GM18502 (cell line): Measurements from ENCODE around the gene ZNF445.
"Not testable (repeated sequence)": the region's sequence is repeated elsewhere in the genome, so short reads cannot be mapped to it uniquely, and the experiment has no call there.

ENCODE experiments used
- ATAC-seq: cut with Tn5 transposase; IDR thresholded peaks from one replicate; pipeline ENCODE4 v1.9.1; 2021; ENCODE audit warnings: mild to moderate bottlenecking; ENCODE audit not compliant: unreplicated experiment, poor library complexity

ZNF445 gene

DNA sequence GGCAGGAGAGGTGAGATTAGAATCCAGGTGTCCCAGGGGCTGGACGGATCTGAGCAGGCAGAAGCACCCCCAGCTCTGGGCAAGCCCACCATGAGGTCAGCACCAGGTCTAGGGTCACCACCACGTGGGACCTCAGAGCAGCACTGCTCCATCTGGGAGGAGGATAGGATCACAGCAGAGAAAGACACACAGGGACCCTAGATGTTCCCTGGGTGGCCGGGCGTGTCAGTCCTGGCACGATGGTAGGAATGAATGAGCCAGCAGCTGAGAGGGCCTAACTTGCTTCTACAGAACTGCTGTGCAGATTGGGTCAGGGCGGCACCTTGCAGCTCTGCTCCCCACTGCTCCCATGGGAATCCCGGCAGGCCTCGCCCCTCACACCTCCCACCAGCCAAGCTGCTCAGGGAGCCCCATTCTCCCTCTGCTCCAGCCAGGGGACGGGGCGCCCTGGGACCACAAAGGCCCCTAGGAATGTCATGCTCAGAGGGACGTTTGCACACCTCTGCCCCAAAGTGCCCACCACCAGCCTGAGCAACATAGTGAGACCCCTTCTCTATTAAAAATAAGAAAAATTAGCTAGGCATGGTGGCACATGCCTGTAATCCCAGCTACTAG is 66.3 kb downstream of the ZNF445 start:
- no peak for ATAC-seq

DNA sequence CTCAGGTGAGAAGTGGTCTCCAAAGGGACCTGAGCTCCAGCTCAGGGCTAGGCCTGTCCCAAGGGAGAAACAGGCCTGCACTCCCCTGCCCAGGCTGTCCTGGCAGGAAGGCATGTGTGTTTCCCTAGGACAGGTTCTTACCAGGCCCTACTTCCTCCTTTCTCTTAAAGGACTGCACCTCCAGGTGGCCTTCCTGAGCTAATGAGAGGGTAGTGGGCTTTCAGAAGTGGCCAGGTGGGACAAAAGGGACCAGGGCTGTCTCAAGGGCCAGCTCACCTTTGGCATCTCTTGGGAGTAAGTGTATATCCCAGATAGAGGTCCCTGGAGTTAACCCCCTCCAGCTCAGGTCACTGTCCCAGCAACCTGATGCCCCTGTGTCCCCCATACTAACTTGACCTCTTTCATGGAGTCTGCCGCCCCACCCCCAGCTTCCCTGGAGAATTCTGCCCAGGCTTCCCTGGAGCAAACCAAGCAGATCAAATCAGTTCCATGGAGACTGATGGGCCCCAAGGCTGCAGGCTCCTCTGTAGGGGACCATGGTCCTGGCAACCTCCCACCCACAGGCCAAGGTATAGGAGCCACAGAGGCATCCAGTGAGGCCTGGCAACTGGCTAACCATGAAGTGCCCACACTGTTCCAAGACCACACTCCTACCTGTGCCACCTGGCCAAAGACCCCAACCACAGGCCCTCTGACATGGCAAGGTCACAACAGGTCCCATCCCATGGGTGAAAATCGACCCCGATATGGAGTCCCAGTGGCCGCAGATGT is 67.6 kb downstream of the ZNF445 start:
- ATAC-seq: no peak

DNA sequence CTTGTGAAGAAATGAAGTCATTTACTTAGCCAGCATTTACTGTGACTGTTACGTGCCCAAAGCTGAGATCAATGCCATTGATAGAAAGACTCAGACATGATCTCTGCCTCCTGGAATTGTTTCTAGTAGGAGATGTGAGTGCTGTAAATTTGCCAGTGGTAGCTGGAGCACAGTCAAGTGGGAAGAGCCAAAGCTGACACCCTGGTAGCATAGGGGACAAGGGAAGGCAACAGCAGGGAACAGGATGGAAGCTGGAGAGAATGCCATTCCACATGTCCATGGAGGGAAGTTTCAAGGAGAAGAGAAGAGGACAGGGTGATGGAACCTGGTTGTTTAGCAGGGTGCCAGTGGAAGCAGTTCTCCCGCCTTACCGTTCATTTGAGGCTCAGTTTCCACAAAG is 74.9 kb downstream of the ZNF445 start:
- no peak for ATAC-seq

DNA sequence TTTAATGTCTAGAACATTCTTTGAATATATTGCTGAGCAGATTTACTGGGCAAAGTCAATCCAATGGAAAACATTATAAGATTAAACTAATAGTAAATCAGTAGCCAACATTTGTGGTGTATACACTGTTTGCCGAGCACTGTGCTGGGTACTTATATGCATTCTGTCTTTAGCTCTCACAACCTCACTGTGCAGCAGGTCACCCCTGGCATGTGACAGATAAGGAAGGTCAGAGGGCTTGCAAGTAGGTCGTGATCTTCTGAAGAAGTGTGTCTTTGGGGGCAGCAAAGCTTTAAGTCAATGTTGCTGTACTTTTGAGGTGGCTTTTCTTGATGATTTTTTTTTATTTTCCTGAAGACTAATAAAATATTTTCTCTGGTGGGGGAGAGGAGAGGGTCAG is 76.7 kb downstream of the ZNF445 start:
- no peak for ATAC-seq

DNA sequence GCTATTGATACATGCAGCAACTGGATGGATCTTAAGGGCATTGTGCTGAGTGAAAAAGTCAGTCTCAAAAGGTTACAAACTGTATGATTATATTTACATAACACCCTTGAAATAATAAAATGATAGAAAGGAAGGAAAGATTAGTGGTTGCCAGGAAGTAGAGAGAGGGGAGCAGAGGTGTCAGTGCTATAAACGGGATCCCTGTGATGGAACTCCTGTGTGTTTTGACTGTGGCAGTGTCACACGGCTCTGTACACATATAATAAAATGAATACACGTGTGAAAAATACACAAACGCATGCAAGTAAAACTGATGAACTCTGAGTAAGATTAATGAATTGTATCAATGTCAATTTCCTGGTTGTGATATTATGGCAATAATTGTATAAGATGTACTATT is 78.6 kb downstream of the ZNF445 start:
- no peak for ATAC-seq

DNA sequence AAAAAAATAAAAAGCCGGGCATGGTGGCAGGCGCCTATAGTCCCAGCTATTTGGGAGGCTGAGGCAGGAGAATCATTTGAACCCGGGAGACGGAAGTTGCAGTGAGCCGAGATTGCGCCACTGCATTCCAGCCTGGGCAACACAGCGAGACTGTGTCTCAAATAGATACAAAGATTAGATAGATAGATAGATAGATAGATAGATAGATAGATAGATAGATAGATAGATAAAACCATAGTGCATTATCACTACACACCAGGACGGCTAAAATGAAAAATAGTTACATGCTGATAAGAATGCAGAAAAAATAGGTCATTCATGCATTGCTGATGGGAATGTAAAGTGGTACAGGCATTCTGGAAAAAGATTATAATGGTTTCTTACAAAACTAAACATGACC is 79.2 kb downstream of the ZNF445 start:
- not testable (repeated sequence) for ATAC-seq

DNA sequence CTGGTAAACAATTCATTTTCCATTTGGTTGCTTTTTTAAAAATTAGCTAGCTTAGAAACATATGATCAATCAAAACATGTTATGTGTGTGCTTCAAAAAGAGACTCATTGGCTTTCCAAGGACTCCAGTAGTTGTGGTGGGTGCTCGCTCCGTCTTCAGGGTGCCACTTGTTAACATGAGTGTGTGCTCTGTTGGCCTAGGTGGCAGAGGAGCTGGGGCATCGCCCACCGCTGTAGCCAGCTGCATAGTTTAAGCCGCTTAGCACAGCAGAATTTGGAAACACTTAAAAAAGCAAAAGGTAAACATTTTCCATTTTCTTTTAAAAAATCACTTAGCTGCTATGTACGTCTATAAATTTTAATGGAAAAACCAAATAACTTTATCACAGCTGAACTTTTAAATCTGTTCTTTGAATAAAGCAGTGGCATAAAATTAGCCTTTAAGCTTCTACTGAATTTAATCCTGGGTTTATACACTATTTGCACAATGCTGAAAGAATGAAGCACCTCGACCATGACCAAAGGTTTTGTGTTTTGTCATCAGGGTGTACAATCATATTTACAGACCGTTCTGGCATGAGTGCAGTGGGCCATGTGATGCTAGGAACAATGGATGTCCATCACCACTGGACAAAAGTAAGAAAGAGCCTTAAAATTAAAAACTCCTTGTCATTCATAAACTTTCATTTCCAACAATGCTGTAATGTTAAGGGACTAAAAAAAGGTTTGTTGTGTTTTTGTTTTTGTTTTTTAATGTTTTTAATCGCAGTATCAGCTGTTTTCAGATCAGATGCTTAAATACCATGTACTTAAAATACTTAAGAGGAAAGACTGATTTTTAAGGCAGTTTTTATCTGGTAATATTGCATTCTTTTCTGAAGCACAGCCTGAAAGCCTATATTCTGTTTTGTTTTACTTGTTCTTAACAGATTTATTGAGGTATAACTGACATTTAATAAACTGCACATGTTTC is 81.0 kb downstream of the ZNF445 start:
- no peak for ATAC-seq

DNA sequence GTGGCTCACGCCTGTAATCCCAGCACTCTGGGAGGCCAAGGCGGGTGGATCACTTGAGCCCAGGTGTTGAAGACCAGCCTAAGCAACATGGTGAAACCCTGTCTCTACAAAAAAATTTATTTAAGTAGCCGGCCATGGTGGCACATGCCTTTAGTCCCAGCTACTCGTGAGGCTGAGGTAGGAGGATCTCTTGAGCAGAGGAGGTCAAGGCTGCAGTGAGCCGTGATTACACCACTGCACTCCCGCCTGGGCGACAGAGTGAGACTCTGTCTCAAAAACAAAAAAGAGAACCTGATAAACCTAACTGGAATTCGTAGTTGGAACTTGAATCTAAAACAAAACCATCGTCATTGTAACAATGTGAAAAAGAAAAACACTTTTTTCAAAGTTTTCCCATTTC is 81.8 kb downstream of the ZNF445 start:
- ATAC-seq: no peak

DNA sequence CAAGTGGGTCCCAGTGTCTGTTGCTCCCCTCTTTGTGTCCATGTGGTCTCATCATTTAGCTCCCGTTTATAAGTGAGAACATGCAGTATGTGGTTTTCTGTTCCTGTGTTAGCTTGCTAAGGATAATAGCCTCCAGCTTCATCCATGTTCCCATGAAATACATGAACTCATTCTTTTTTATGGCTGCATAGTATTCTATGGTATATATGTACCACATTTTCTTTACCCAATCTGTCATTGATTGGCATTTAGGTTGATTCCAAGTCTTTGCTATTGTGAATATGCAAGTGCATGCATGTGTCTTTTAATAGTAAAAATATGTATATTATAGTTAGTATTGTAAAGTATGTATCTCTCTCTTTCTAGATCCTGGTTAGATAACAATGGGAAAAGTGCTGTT is 85.0 kb downstream of the ZNF445 start:
- no peak for ATAC-seq

DNA sequence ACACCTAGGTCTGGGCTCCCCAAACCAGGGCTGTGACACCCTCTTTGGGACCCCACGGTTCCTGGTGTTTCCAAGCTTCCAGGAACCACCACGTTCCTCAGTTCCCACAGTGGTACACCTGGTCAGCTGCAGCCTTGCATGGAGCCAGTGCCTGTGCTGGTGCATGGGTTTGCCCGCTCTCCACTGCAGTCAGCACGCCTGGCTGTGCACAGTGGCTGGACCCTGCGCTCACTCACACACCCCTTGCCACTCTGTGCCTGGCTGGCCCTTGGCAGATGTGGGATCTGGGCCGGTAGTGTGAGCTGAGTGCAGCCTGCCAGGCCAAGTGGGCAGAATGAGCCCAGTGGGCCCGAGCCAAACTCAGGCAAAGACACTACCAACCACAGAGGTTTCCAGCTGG is 90.1 kb downstream of the ZNF445 start:
- no peak for ATAC-seq
